HG02623 (cell line): Measurements from ENCODE around the gene RBM7.

Source experiments
- ATAC-seq: cut with Tn5 transposase; IDR thresholded peaks from one replicate; pipeline ENCODE4 v1.9.1; 2021; ENCODE audit warnings: moderate library complexity; ENCODE audit not compliant: unreplicated experiment

The RBM7 gene

GRCh38 chr11:114400216-114400914, at the start of gene RBM7, which contains the start of gene C11orf71:
Gene RBM7 (plus strand): TSS chr11:114400666. CDS start chr11:114400672, 6 bp downstream.
Gene C11orf71 (minus strand): TSS chr11:114400511. CDS start chr11:114400331, 180 bp downstream.
- ATAC-seq: peak; percentile 97

DNA sequence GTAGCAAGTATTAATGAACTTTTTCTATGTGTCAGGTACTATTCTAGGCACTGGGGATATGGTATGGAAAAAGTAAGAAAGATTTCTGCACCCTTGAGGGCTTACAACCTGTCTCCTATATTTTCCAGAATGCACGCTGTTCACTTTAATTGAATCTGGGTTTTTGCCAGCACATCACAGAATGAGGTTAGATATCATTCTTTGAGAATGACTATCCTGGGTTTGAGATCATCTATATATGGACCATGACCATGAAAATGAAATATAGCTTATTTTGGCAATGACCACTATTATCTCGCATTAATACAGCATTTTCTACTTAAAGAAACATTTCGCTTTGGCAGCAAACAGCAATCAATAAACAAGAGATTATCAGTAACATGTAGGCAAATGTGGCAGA, 47.0 kb upstream of the RBM7 start:
- ATAC-seq: no peak

- no peak for ATAC-seq
These were observed 46.4 kb upstream of the RBM7 start for GRCh38 chr11:114354076-114354475.

- no peak for ATAC-seq
These were observed 41.8 kb upstream of the RBM7 start for GRCh38 chr11:114358716-114359115.

DNA sequence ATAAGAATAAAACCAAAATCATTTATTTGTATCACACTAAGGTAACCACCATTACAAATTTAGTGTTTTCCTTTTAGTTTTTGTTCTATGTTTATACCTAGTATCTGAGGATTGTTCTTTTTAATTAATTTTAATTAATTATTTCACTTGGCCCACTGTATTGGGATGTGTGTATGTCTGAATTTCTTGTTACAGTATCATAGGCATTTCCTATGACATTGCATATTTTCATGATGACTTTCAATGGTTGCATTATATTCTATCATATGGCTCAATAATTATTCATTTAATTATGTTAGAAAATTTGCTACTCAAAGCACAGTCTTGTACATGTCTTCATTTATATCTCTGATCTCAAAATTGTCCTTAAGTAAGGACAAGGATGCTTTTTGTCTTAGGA, 41.1 kb upstream of the RBM7 start:
- no peak for ATAC-seq

GRCh38 chr11:114362326-114362725, 38.1 kb upstream of the RBM7 start:
- no peak for ATAC-seq

DNA sequence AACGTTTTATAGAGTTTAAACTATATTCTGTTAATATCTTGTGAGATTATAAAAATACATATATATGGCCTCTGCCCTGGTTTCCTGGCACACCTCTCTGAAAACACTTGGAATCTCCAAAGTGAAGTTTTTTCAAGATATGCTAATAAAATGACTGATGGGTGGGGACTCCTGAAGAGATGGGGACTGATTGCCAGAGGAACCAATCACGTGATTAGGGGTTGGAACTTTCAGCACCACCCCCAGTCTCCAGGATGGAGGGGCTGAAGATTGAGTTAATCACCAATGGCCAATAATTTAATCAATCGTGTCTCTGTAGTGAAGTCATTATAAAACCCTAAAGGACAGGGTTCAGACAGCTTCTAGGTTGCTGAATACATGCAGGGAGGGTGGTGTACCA, 37.5 kb upstream of the RBM7 start:
- ATAC-seq: no peak

DNA sequence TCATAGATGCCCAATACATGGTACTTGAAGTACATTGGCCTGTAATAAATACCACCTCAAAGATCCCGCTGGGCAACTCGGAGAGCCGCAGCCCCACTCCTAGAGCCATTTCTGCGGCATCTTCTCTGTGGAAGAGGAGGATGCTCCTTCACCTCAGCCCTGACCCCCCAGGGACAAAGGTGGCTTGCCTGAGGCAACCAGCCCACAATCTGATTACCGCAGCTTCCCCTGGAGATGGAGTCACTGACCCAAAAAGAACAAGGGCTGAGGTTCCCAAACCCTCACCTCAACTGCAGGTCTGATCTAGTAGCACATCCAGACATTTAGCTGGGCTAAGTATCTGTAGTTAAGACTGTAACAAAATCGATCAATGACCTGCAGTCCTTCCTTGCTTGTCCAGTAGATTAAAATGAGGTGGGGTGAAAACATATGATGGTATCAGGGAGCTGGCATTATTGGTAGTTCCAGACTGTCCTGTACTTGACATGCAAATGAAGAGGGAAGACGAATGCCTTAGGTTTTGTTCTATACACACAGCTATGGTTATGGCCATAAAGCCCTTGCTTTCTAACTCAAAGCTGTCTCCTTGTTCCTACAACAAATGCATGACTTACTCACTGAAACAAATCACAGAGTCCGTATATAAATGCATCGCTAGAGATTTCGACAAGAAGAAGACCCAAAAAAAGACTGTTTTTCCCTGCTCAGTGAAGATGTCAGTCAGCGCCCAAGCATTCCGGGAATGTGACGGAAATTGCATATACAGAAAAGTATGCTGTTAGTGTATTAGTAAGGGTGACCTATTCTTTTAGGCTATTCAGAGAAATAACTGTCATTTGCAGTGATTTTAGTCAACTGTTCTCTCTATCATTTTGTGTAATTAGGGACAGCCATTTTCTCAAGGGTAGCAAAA, 33.9 kb upstream of the RBM7 start:
- ATAC-seq: no peak

GRCh38 chr11:114367244-114367957, 33.1 kb upstream of the RBM7 start:
- ATAC-seq: no peak

DNA sequence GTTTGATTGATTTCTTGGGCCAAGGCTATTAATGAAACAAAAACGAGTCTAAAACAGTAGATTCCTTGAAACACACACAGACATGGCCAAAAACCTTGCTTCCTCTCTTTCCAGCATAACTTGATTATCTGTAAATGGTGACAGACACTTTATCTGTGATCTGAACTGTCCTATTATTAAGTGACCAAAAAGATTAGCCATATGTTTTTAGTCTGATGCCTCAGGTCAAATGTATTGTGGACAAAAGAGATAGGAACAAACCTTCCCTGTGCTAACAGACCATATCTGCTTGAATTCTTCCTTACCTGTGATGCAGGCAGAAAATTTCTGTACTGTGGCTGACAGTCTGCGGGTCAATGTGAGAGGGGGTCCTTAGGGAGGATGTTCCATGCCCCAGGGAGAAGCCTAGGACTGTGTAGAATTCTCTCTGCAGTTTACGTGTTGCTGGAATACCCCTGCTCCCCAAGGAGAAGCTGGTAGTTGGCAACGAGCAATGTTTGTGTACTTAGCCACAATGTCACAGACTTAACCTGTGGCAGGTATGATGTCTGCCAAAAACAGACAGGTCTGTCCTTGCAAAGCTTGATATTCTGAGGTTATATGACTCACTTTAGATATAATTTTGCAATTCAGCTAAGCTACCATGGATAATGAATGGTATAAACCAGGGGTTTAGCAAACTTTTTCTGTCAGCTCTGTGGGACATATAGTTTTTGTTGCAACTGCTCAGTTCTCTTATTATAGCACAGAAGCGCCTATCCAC, 31.4 kb upstream of the RBM7 start:
- no peak for ATAC-seq

- ATAC-seq: no peak
These were observed 25.4 kb upstream of the RBM7 start for GRCh38 chr11:114375052-114375451.

- ATAC-seq: no peak
These were observed 22.7 kb upstream of the RBM7 start for GRCh38 chr11:114377612-114378267.

DNA sequence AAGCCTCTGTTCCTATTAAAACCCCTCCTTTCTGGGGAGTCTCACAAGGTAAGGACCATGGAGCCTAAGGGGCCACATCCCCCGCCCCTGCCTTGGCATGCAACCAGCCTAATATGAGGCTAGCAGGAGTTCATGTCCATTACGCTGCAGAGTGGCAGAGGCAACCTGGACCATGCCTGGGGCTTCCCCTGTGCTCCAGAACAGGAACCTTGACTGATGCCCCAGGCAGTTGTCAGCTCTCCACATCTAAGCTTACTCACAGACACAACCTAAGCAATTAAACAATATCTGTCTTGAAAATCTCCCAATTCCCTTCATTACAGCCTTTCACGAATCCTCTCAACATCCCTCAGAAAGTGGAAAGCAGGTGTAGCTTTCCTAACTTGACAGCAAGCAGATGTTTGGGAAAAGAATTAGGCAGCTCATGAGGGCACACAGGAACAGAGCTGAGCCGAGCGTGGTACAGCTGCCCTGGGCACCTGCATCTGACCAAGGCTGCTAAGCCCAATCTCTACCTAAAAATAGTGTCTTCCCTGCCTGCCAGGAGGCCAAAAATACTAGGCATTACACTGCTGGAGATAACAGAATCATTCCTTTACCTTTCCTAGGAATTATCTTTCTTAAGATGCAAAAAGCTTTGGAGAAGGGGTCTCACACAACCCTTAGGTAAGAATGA, 20.9 kb upstream of the RBM7 start:
- no peak for ATAC-seq

- no peak for ATAC-seq
These were observed 18.0 kb upstream of the RBM7 start for GRCh38 chr11:114382509-114382908.

GRCh38 chr11:114384487-114384886, 16.0 kb upstream of the RBM7 start:
- no peak for ATAC-seq

GRCh38 chr11:114386131-114386530, 14.3 kb upstream of the RBM7 start:
- ATAC-seq: no peak

DNA sequence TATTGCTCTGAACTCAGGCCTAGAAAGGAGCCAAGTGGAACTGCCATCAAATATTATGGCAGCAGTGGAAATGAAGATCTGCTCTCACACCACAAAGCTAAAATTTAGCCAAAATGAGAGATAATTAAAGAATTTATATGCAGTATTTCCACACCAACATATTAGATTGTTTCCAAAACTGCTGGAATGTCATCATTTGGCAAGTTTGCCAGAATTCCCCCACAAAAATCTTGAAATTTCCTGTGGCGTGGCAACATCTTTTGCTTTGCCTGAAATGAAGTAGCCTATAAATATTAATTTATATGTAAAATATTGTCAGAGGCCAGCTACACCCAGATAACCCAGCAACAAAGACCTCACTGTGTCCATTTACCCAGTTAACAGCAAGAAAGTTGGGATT, 13.9 kb upstream of the RBM7 start:
- no peak for ATAC-seq

DNA sequence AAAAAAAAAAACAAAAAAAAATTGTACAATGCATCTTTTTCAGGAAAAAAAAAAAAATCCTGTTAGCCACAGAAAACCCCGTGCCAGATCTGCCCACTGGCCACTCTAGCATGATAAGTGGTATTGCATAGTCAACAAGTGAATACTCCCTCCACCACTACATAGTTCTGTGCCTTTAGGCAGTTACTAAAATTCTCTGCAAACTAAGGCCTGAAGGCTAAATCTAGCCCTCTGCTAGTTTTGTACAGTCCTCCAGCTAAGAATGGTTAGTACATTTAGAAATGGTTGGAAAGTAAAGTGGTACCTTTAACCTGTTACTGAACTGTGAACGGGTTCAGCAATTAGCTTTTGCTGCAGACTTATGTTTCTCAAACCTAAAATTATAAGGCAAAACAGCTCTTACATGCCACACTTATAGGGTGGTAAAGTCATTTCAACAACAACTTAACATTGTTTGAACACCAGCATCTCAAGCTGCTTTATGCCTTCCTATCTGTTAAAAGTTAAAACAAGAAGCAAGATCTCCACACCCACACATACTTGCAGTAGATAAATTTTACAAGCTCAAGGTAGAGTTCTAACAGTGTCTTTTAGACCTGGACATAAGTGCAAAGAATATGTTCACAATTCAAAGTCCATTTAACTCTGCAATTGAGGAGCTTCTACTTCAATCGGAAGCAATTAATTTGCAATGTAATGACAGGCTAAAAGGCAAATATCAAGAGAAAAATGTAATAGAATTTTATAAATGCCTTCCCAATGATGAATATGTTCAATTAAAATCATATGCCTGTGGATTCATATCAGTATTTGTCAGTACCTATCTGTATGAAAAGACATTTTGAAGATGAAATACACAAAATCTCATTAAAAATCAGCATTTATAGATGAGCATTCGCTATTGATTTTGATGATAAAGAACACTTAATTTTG, 7.5 kb upstream of the RBM7 start:
- ATAC-seq: no peak

GRCh38 chr11:114395736-114396135, 4.7 kb upstream of the RBM7 start:
- ATAC-seq: no peak
